ENCODE measurements around the gene NRP2. TPM values are rescaled to one million over a fixed set of nuclear protein-coding genes. Genes with fewer than 3 reads are reported as not detected.

Gene NRP2
- total and polyA plus RNA-seq, 2 of the 13 experiments (the other 11 are each of a cell fraction or from before 2014, with no cell fraction given) = 0.65 to 1.4 TPM

- in situ Hi-C loops (cut with HindIII; ENCODE audit: extremely low pct_ligation_motif_present, low pct_unique_long_range_greater_than_20kb) (no loop called here), intact Hi-C loops (cut with micrococcal nuclease; ENCODE audit: unreplicated experiment) (no loop called here)
- DNase-seq (ENCODE audit: low spot score) (no peak), FAIRE-seq (no peak), ATAC-seq (no peak)
- CTCF ChIA-PET (ENCODE audit: low intra/inter-chr PET ratio, low total read pairs) = no interaction called here
- H3K9me3 ChIP-seq (ENCODE audit: low read length) = no peaks in the 10 kb centered on the region
- no peak for TF ChIP-seq PLSCR1 (CRISPR knock-in tag; IDR thresholded peaks at IDR 0.05; ENCODE audit: borderline replicate concordance)
- POLR2A ChIA-PET = no interaction called here
- H3K4me1 ChIP-seq (ENCODE audit: insufficient read depth, low read length) = peaks cover 21% of the 10 kb centered on the region
- H2AFZ ChIP-seq (ENCODE audit: low read length) = no peak overlapping the region
- no peak overlapping the region for H3K27ac ChIP-seq (ENCODE audit: extremely low read length, insufficient read depth, low read length)
- H3K79me2 ChIP-seq (ENCODE audit: insufficient read depth, low read length) = no peaks in the 10 kb centered on the region
- BruUV-seq (replicated peaks) = no TSS peak
- no peaks in the 10 kb centered on the region for H3K27me3 ChIP-seq (ENCODE audit: control insufficient read depth in 1 of 2, insufficient read depth in 2 of 2, low read length in 2 of 2)
- no peaks in the 10 kb centered on the region for H4K20me1 ChIP-seq (ENCODE audit: insufficient read depth, low read length)
- H3K4me3 ChIP-seq (replicated peaks in 1 of 3; ENCODE audit: insufficient read depth in 1 of 3, low read depth in 2 of 3, low read length in 3 of 3) = no peak overlapping the region
- no peak overlapping the region for H3K4me2 ChIP-seq (ENCODE audit: low read depth, low read length)
- H3K9ac ChIP-seq (ENCODE audit: insufficient read depth, low read depth, low read length) = no peak overlapping the region
- 82% methylated on average over 6 of the region's 9 CpGs for WGBS (ENCODE audit: low lambda C conversion rate)
- H3K36me3 ChIP-seq (replicated peaks in 1 of 2; ENCODE audit: control insufficient read depth in 1 of 2, insufficient read depth in 2 of 2, low read length in 2 of 2) = no peaks in the 10 kb centered on the region
Measured at GRCh38 chr2:205733082-205733481, 50.8 kb downstream of the NRP2 start.

- no peaks in the 10 kb centered on the region for H3K27me3 ChIP-seq (ENCODE audit: control insufficient read depth in 1 of 2, insufficient read depth in 2 of 2, low read length in 2 of 2)
- ChIA-PET CTCF (ENCODE audit: low intra/inter-chr PET ratio, low total read pairs) (no interaction called here), POLR2A (no interaction called here)
- FAIRE-seq = no peak
- peaks cover 21% of the 10 kb centered on the region for H3K4me1 ChIP-seq (ENCODE audit: insufficient read depth, low read length)
- no peaks in the 10 kb centered on the region for H3K9me3 ChIP-seq (ENCODE audit: low read length)
- H3K36me3 ChIP-seq (replicated peaks in 1 of 2; ENCODE audit: control insufficient read depth in 1 of 2, insufficient read depth in 2 of 2, low read length in 2 of 2) = no peaks in the 10 kb centered on the region
- no TSS peak for BruUV-seq (replicated peaks)
- H3K4me3 ChIP-seq (replicated peaks in 1 of 3; ENCODE audit: insufficient read depth in 1 of 3, low read depth in 2 of 3, low read length in 3 of 3) = no peak overlapping the region
- H2AFZ ChIP-seq (ENCODE audit: low read length) = no peak overlapping the region
- H4K20me1 ChIP-seq (ENCODE audit: insufficient read depth, low read length) = no peaks in the 10 kb centered on the region
- H3K79me2 ChIP-seq (ENCODE audit: insufficient read depth, low read length) = no peaks in the 10 kb centered on the region
- in situ Hi-C loops (cut with HindIII; ENCODE audit: extremely low pct_ligation_motif_present, low pct_unique_long_range_greater_than_20kb) = no loop called here
- 79% methylated on average over 14 of the region's 14 CpGs for WGBS (ENCODE audit: low lambda C conversion rate)
- intact Hi-C loops (cut with micrococcal nuclease; ENCODE audit: unreplicated experiment) = no loop called here
- H3K27ac ChIP-seq (ENCODE audit: extremely low read length, insufficient read depth, low read length) = no peak overlapping the region
- ATAC-seq = no peak
- H3K9ac ChIP-seq (ENCODE audit: insufficient read depth, low read depth, low read length) = no peak overlapping the region
- DNase-seq (ENCODE audit: low spot score) = no peak
- H3K4me2 ChIP-seq (ENCODE audit: low read depth, low read length) = no peak overlapping the region
- no peak for TF ChIP-seq ZNF816 (CRISPR knock-in tag; IDR thresholded peaks at IDR 0.05; ENCODE audit: borderline replicate concordance)
- TF ChIP-seq ZNF121 (CRISPR knock-in tag; IDR thresholded peaks at IDR 0.05) = no peak
- no peak for TF ChIP-seq ZNF543 (CRISPR knock-in tag; IDR thresholded peaks at IDR 0.05)
- no peak for TF ChIP-seq ZNF740 (CRISPR knock-in tag; IDR thresholded peaks at IDR 0.05)
- TF ChIP-seq GATA4 (IDR thresholded peaks at IDR 0.05; ENCODE audit: borderline replicate concordance, low read depth) = no peak
- TF ChIP-seq ZBTB10 (CRISPR knock-in tag; IDR thresholded peaks at IDR 0.05; ENCODE audit: borderline replicate concordance) = no peak
- no peak for TF ChIP-seq MTF2 (CRISPR knock-in tag; IDR thresholded peaks at IDR 0.05; ENCODE audit: borderline replicate concordance)
- TF ChIP-seq ZNF792 (CRISPR knock-in tag; IDR thresholded peaks at IDR 0.05) = no peak
- no peak for TF ChIP-seq ZNF335 (CRISPR knock-in tag; IDR thresholded peaks at IDR 0.05)
- no peak for TF ChIP-seq ZBTB33 (CRISPR knock-in tag; IDR thresholded peaks at IDR 0.05)
- no peak for TF ChIP-seq ZNF713 (CRISPR knock-in tag; IDR thresholded peaks at IDR 0.05)
- no peak for TF ChIP-seq SRSF4 (IDR thresholded peaks at IDR 0.05; ENCODE audit: low read depth, low read length, poor library complexity, severe bottlenecking)
Measured at GRCh38 chr2:205733648-205734047, 51.3 kb downstream of the NRP2 start.
